HuH-7 (cell line): ENCODE measurements around the gene COL6A3.
"Not testable (repeated sequence)": the region's sequence is repeated elsewhere in the genome, so short reads cannot be mapped to it uniquely, and the experiment has no call there.

Experiments used
- DNase-seq: peaks from one replicate; pipeline ENCODE4 v3.0.0; 2011; ENCODE audit warnings: low spot score

The COL6A3 gene

GRCh38 chr2:237412988-237413776 is 782 bp downstream of the COL6A3 start:
- DNase-seq = no peak

GRCh38 chr2:237412646-237412987 is 1.3 kb downstream of the COL6A3 start:
- DNase-seq = no peak

GRCh38 chr2:237411683-237412423 is 2.1 kb downstream of the COL6A3 start:
- no peak for DNase-seq

GRCh38 chr2:237411092-237411601 is 2.8 kb downstream of the COL6A3 start:
- no peak for DNase-seq

GRCh38 chr2:237409263-237409662 is 4.7 kb downstream of the COL6A3 start:
- not testable (repeated sequence) for DNase-seq

- no peak for DNase-seq
These were observed 5.5 kb downstream of the COL6A3 start for GRCh38 chr2:237408335-237409000.

GRCh38 chr2:237407700-237408099 is 6.3 kb downstream of the COL6A3 start:
- DNase-seq = no peak

- DNase-seq = no peak
These were observed 7.5 kb downstream of the COL6A3 start for GRCh38 chr2:237406371-237406895.

GRCh38 chr2:237405605-237406004 is 8.4 kb downstream of the COL6A3 start:
- DNase-seq = no peak

- no peak for DNase-seq
These were observed 8.9 kb downstream of the COL6A3 start for GRCh38 chr2:237405006-237405559.

GRCh38 chr2:237404413-237404812 is 9.6 kb downstream of the COL6A3 start:
- DNase-seq = no peak

- no peak for DNase-seq
These were observed 10.7 kb downstream of the COL6A3 start for GRCh38 chr2:237403024-237403882.

- no peak for DNase-seq
These were observed 13.8 kb downstream of the COL6A3 start for GRCh38 chr2:237400199-237400598.

GRCh38 chr2:237397072-237397471 is 16.9 kb downstream of the COL6A3 start:
- DNase-seq = no peak

GRCh38 chr2:237393523-237393922 is 20.4 kb downstream of the COL6A3 start:
- DNase-seq = no peak

GRCh38 chr2:237392186-237392585 is 21.8 kb downstream of the COL6A3 start:
- no peak for DNase-seq

GRCh38 chr2:237391140-237391539 is 22.8 kb downstream of the COL6A3 start:
- DNase-seq = no peak

- no peak for DNase-seq
These were observed 23.7 kb downstream of the COL6A3 start for GRCh38 chr2:237390235-237390634.

GRCh38 chr2:237389831-237390230 is 24.1 kb downstream of the COL6A3 start:
- DNase-seq = no peak

- no peak for DNase-seq
These were observed 25.9 kb downstream of the COL6A3 start for GRCh38 chr2:237388036-237388435.

- DNase-seq = no peak
These were observed 29.3 kb downstream of the COL6A3 start for GRCh38 chr2:237384672-237385020.
